ENCODE data around the gene SYF2.
"Not testable (repeated sequence)": the region's sequence is repeated elsewhere in the genome, so short reads cannot be mapped to it uniquely, and the experiment has no call there.

The SYF2 gene

GRCh38 chr1:25204797-25205480, 27.4 kb downstream of the SYF2 start:
- peak; percentile 54 for DNase-seq

DNA sequence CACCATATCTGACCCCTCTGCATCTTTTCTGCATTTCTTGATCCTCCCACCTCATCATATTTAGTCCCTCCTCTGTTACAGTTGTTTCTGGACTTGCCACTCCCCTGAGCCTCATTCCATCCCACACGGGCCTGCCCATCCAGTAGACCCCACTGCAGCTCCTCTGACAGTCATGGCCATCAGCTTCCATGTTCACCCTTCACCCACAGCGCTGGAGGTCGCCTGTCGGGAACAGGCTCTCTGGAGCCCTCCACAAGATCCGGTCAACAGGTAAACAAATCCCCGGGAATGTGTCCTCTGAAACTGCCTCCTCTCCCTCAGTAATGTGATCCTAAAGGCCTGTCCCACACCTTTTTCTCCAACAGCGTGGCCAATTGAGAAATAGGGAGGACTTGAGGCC, 31.3 kb downstream of the SYF2 start:
- no peak for DNase-seq

GRCh38 chr1:25199819-25200620, 32.3 kb downstream of the SYF2 start:
- DNase-seq = no peak

GRCh38 chr1:25198663-25199252, 33.5 kb downstream of the SYF2 start:
- no peak for DNase-seq

GRCh38 chr1:25197982-25198662, 34.2 kb downstream of the SYF2 start:
- DNase-seq = no peak

- no peak for DNase-seq
Measured at GRCh38 chr1:25197235-25197975, 34.9 kb downstream of the SYF2 start.

DNA sequence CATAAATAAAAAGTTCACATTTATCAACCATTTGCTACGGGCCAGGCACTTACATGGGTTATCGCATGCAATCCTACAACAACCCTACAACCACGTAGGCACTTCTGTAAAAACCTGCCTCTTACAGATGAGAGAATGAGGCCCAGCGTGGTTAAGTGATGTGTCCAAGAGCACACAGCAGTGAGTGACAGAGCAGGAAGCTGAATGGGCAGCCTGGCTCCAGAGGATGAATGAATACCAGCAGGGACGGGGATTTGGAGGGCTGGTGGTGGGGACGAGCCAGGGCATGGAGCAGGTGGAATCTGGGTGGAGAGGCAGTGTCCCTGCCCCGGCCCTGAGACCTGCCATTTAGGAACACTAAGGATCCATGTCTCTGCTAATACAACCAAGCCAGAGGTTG, 35.5 kb downstream of the SYF2 start:
- no peak for DNase-seq

DNA sequence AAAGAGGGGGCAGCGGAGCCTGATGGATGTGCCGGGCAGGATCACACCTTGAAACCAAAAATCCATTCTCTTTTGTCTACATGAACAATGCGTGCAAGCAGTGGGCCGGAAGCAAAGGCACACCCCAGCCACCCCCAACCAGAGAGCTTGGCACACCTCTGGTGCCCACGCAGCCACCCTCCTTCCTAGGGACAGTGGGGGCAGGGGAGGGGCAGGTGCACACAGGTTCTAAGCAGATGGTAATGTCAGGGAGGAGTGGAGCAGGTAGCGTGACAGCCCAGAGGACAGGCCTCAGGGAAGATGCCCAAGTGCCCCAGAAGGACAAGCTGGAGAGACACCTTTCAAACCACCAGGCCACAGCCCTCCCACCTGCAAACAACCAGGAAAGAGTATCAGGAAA, 36.5 kb downstream of the SYF2 start:
- no peak for DNase-seq

GRCh38 chr1:25194572-25195020, 37.7 kb downstream of the SYF2 start:
- DNase-seq = no peak

- DNase-seq = no peak
Measured at GRCh38 chr1:25194054-25194453, 38.2 kb downstream of the SYF2 start.

DNA sequence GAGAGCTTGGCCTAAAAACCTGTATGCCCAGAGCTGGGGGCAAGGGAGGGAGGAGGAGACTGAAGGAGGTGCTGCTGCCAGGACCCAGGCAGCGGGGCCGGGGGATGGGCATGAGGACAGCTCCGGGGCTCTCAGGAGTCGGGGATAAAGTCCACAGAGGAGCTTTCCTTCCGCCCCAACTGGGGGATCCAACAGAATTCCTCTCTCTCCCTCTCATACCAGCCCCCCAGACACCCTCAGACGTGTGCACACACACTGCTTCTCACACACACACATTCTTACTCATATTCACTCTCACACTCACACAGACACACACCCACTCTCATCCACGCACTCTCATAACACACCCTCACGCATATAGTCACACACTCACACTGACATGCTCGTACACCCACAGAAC, 39.1 kb downstream of the SYF2 start:
- DNase-seq = no peak

DNA sequence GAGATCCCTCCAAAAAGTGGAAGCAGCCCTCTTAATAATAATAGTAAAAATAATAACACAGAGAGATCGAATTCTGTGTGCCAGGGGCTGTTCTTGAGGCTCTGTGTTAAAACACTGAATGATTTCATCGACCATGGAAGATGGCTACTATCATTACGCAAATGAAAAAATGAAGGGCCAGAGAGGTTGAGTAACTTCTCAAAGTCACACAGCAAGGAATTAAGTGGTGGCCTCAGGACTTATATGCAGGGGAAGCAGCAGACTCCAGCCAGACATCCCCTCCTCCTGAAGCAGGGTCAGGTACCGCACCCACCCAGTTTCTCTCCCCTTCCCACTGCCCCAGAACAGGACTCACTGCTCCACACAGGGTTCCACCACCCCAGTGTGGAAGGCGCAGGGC, 40.1 kb downstream of the SYF2 start:
- no peak for DNase-seq

- DNase-seq = no peak
Measured at GRCh38 chr1:25190260-25190659, 42.0 kb downstream of the SYF2 start.

- not testable (repeated sequence) for DNase-seq
Measured at GRCh38 chr1:25187904-25188303, 44.4 kb downstream of the SYF2 start.

- DNase-seq = no peak
Measured at GRCh38 chr1:25187077-25187476, 45.2 kb downstream of the SYF2 start.

- no peak for DNase-seq
Measured at GRCh38 chr1:25186161-25187007, 45.9 kb downstream of the SYF2 start.

DNA sequence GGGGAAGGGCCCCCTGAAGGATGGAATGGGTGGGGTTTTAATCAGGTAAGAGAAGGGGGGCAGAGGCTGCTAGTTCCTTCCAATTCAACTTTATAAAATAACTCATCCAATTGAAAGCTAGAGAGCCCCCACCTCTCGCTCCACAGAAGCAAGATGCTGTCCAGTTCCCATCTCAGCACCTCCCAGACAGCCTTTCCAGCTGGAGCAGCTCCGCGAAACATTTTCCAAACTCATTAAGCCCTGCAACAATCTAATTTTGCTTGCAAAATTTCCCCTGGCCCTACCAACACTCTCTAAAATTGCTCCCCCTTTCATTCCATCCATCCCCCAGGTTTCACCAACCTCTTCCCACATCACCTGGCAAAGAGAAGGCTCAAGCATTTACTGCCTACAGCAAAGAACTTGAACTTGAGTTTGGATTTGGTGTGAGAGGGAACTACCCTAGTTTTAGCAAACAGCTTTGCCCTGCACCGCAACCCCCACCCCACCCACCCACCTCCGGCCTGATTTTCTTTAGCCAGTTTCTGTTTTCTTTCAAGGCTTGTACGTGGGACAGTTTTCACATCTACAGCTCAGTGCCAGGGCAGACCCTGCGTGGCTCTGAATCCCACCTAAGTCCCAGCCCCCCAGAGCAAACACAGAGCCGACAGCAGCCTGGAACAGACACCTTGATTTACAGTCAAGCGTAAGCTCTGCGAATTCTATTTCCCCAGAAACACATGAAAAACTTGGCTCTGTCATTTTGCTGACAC, 46.7 kb downstream of the SYF2 start:
- DNase-seq = no peak

DNA sequence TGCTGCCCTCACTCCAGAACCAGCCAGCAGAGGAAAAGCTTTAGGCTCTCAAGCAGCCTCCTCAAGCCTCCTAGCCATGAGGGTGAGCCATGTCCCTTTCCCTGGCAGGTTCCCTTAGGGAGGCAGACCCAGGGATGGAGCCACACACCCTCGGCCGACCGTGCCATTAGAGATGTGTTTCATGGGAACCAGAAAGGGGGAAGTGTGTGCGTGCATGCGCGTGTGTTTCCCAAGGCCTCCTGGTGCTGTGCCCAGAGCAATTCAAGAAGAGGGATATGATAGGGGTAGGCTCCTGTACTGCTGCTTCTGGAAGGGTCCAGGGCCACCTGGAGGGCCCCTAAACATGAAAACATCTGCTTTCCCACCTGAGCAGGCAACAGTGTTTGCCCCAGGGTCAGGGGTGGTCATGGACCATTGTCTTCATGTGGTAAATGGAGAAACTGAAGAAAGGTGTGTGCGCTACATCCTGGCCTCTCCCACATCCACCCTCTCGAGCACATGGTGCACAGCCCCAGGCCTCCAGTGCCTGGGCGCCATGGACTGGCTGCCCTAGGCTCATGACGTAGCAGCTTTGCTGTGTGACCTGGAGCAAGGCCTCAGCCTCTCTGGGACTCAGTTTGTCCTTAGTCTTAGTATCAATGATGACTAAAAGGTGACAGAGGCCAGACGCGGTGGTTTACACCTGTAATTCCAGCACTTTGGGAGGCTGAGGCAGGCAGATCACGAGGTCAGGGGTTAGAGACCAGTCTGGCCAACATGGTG, 48.1 kb downstream of the SYF2 start:
- DNase-seq = no peak

DNA sequence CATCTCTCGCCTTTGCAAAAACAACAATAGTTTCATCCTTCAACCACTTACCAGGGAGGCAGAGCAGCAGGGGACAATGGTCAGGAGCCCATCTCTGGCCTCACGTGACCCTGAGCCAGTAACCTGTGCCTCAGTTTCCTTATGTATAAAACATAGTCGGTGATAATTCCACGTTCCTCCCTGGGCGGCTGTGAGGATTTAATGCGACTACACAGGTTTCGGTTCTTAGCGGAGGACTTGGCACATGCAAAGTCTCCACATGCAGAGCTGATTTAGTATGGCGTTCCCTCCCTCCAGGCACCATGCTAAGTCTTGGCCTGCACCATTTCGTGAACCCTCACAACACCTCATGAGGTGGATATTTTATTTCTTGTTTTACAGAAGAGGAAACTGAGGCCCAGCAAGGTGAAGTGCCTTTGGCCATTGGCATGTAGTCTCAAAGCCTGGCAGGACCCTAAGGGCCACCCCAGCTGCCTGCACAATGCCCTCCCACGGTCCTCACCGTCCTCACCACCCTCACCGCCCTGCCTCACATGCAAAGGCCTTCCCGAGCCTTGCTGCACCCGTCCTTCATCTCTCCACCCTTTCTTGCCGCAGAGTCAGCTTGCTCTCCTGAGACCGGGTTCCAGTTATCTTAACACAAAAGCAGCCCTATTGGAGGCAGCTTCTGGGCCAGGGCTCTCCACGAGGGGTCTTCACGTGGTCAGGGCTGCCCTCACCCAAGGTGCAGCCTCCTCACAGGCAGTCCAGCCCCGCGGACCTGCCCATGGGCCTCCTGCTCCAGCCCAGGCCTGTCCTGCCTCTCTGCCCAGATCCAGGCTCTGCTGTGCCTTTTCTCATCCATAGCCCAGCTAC, 48.9 kb downstream of the SYF2 start:
- DNase-seq = no peak

Measured in CD4-positive, alpha-beta T cell treated with Interleukin-10 for 1 hour (primary cell).